Measurements from ENCODE around the gene EFCAB3. TPM values are rescaled to one million over a fixed set of nuclear protein-coding genes. Genes with fewer than 3 reads are reported as not detected.

EFCAB3 gene
- polyA plus RNA-seq, 2 of the 4 experiments (the other 2 are of a cell fraction) = not detected

DNA sequence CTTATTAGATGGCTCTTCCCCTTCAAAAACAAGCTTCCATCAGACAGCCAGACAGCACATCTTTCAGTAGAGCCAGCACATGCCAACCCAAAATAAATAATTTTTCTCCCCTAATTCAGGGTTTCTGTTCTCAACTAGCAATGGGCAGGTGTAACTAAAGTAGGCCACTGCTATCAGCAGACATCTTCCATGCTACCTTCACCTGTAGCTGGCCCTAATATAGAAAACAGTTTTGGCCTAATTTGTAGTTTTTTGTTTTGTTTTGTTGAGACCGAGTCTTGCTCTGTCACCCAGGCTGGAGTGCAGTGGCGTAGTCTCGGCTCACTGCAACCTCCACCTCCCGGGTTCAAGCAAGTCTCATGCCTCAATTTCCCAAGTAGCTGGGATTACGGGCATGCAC, 29.2 kb upstream of the EFCAB3 start:
- Histone ChIP-seq H3K9me3 (0 out of 3 replicates have a peak, but pooled peaks cover 4% of the 10 kb centered on the region), H3K27ac (no peak overlapping the region), H3K4me3 (no peak overlapping the region), H3K4me2 (no peak overlapping the region), H3K4me1 (no peaks in the 10 kb centered on the region)
- no peak for TF ChIP-seq ZNF302 (CRISPR knock-in tag; IDR thresholded peaks at IDR 0.05)
- TF ChIP-seq HDAC2 (IDR thresholded peaks at IDR 0.05) = no peak
- TF ChIP-seq, protein P1, sequence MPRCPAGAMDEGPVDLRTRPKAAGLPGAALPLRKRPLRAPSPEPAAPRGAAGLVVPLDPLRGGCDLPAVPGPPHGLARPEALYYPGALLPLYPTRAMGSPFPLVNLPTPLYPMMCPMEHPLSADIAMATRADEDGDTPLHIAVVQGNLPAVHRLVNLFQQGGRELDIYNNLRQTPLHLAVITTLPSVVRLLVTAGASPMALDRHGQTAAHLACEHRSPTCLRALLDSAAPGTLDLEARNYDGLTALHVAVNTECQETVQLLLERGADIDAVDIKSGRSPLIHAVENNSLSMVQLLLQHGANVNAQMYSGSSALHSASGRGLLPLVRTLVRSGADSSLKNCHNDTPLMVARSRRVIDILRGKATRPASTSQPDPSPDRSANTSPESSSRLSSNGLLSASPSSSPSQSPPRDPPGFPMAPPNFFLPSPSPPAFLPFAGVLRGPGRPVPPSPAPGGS (IDR thresholded peaks at IDR 0.05) = no peak
- TF ChIP-seq NPAS2 (CRISPR knock-in tag; IDR thresholded peaks at IDR 0.05; ENCODE audit: borderline replicate concordance) = no peak
- no peak for TF ChIP-seq CHD4 (IDR thresholded peaks at IDR 0.05; ENCODE audit: borderline replicate concordance)
- no peak for TF ChIP-seq TFCP2L1 (CRISPR knock-in tag; IDR thresholded peaks at IDR 0.05)
- TF ChIP-seq FOSB (CRISPR knock-in tag; IDR thresholded peaks at IDR 0.05) = no peak
- TF ChIP-seq, protein P2, sequence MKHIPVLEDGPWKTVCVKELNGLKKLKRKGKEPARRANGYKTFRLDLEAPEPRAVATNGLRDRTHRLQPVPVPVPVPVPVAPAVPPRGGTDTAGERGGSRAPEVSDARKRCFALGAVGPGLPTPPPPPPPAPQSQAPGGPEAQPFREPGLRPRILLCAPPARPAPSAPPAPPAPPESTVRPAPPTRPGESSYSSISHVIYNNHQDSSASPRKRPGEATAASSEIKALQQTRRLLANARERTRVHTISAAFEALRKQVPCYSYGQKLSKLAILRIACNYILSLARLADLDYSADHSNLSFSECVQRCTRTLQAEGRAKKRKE (CRISPR knock-in tag; IDR thresholded peaks at IDR 0.05; ENCODE audit: low read depth) = no peak
- TF ChIP-seq KDM5A (IDR thresholded peaks at IDR 0.05) = no peak
- TF ChIP-seq ZFP36 (IDR thresholded peaks at IDR 0.05; ENCODE audit: borderline replicate concordance, partially characterized antibody) = no peak
- TF ChIP-seq RNF2 (IDR thresholded peaks at IDR 0.05; ENCODE audit: borderline replicate concordance, low read depth) = peak; percentile 87; the same call in 1 of the 2 replicates
- TF ChIP-seq JUNB (IDR thresholded peaks at IDR 0.05) = no peak
- TF ChIP-seq CBX8 (IDR thresholded peaks at IDR 0.05) = peak; percentile 87; the same call in 1 of the 2 replicates
- no peak for TF ChIP-seq HOXB5 (CRISPR knock-in tag; IDR thresholded peaks at IDR 0.05)
- no peak for TF ChIP-seq RCOR1 (IDR thresholded peaks at IDR 0.05; ENCODE audit: low read depth, low read length)
- no peak for TF ChIP-seq EHMT2 (IDR thresholded peaks at IDR 0.05; ENCODE audit: low read depth)
- ATAC-seq (no peak), FAIRE-seq (no peak), DNase-seq (ENCODE audit: low read depth in 1 of 2, low spot score in 1 of 2) (no peak)
- ChIA-PET POLR2A (no interaction called here), CTCF (no interaction called here)
- 57% methylated on average over 5 of the region's 5 CpGs for WGBS (ENCODE audit: missing lambda C conversion rate)

DNA sequence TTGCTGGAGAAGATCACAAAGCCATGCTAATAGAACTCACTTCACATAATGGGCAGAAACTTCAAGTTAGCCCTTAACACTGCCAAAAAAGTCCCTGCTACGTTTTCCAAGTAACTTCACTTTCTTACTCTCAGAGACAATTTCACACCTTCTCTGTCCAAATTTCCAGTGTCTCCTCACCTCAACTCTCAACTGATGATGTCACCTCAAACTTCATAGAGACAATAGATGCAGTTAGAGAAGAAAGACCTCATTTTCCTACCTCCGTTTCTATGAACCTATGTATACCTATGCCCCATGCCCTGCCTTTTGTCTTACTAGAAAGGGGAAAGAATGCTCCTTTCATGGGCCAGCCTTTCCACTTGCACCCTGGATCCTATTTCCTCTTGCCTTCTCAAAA, 14.2 kb upstream of the EFCAB3 start:
- FAIRE-seq = no peak
- 30% methylated on average over 2 of the region's 2 CpGs for WGBS (ENCODE audit: missing lambda C conversion rate)
- Histone ChIP-seq H3K4me3 (no peak overlapping the region), H3K27ac (no peak overlapping the region), H3K9me3 (no peaks in the 10 kb centered on the region; the same call in 2 of the 3 replicates), H3K4me1 (no peaks in the 10 kb centered on the region), H3K4me2 (no peak overlapping the region)
- no peak for DNase-seq (ENCODE audit: low read depth in 1 of 2, low spot score in 1 of 2)
- CTCF ChIA-PET = interaction anchor here (0.6 to 2.0 kb wide), 3 partner anchors 13 to 186 kb away, joined by 3 to 8 read pairs (median 6); no protein-coding TSS in a partner anchor
- POLR2A ChIA-PET = no interaction called here
- ATAC-seq = no peak
- TF ChIP-seq MAFK (IDR thresholded peaks at IDR 0.05; ENCODE audit: partially characterized antibody) (no peak), RFX5 (IDR thresholded peaks at IDR 0.05) (no peak), NFE2L2 (conservative IDR thresholded peaks at IDR 0.05; ENCODE audit: low read length) (no peak), EHF (CRISPR knock-in tag; IDR thresholded peaks at IDR 0.05) (no peak), HOXB5 (CRISPR knock-in tag; IDR thresholded peaks at IDR 0.05) (no peak), BHLHE40 (IDR thresholded peaks at IDR 0.05; ENCODE audit: low read depth, low read length) (no peak), FOSB (CRISPR knock-in tag; IDR thresholded peaks at IDR 0.05) (no peak), NR3C1 (IDR thresholded peaks at IDR 0.05) (no peak)
- TF ChIP-seq, protein P3, sequence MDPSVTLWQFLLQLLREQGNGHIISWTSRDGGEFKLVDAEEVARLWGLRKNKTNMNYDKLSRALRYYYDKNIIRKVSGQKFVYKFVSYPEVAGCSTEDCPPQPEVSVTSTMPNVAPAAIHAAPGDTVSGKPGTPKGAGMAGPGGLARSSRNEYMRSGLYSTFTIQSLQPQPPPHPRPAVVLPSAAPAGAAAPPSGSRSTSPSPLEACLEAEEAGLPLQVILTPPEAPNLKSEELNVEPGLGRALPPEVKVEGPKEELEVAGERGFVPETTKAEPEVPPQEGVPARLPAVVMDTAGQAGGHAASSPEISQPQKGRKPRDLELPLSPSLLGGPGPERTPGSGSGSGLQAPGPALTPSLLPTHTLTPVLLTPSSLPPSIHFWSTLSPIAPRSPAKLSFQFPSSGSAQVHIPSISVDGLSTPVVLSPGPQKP (IDR thresholded peaks at IDR 0.05; ENCODE audit: low read depth, low read length) = no peak
- TF ChIP-seq, protein P4, sequence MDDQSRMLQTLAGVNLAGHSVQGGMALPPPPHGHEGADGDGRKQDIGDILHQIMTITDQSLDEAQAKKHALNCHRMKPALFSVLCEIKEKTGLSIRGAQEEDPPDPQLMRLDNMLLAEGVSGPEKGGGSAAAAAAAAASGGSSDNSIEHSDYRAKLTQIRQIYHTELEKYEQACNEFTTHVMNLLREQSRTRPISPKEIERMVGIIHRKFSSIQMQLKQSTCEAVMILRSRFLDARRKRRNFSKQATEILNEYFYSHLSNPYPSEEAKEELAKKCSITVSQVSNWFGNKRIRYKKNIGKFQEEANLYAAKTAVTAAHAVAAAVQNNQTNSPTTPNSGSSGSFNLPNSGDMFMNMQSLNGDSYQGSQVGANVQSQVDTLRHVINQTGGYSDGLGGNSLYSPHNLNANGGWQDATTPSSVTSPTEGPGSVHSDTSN (IDR thresholded peaks at IDR 0.05) = no peak
- TF ChIP-seq, protein P5, sequence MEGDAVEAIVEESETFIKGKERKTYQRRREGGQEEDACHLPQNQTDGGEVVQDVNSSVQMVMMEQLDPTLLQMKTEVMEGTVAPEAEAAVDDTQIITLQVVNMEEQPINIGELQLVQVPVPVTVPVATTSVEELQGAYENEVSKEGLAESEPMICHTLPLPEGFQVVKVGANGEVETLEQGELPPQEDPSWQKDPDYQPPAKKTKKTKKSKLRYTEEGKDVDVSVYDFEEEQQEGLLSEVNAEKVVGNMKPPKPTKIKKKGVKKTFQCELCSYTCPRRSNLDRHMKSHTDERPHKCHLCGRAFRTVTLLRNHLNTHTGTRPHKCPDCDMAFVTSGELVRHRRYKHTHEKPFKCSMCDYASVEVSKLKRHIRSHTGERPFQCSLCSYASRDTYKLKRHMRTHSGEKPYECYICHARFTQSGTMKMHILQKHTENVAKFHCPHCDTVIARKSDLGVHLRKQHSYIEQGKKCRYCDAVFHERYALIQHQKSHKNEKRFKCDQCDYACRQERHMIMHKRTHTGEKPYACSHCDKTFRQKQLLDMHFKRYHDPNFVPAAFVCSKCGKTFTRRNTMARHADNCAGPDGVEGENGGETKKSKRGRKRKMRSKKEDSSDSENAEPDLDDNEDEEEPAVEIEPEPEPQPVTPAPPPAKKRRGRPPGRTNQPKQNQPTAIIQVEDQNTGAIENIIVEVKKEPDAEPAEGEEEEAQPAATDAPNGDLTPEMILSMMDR (IDR thresholded peaks at IDR 0.05) = no peak

Measured in A549 (cell line).